Activated naive CD8-positive, alpha-beta T cell treated with anti-CD3 and anti-CD28 coated beads, Interleukin-2, amount 10 ng/mL, durations not matched to agents 7 days and 5 days (primary cell): ENCODE results near the gene KIF13A. TPM values are rescaled to one million over a fixed set of nuclear protein-coding genes. Genes with fewer than 3 reads are reported as not detected.
"Not testable (repeated sequence)": the region's sequence is repeated elsewhere in the genome, so short reads cannot be mapped to it uniquely, and the experiment has no call there.

ENCODE experiments used
- ATAC-seq: fragments of 150-1000 bp; cut with Tn5 transposase; one replicate; pipeline ENCODE4 v1.10.0; 2021; ENCODE audit warnings: low read depth, moderate library complexity
- POLR2A ChIA-PET: fragments of 350-600 bp; sonication (Branson Sonifier 250); formaldehyde crosslinking; loops from one replicate; lab custom pipeline; 2021; ENCODE audit warnings: antibody characterized with exemption; lab: Charles Lee
- DNase-seq: peaks from one replicate; pipeline ENCODE4 v3.0.0; 2021
- H3K27ac Mint-ChIP-seq: one replicate; pipeline ENCODE4 v1.8.0; 2022; ENCODE audit warnings: mild to moderate bottlenecking, mixed read lengths
- H3K27me3 Mint-ChIP-seq: one replicate; pipeline ENCODE4 v1.8.0; 2022; ENCODE audit warnings: mild to moderate bottlenecking, moderate library complexity, mixed read lengths
- H3K36me3 Mint-ChIP-seq: one replicate; pipeline ENCODE4 v1.8.0; 2021; ENCODE audit warnings: mild to moderate bottlenecking, mixed read lengths
- H3K4me1 Mint-ChIP-seq: one replicate; pipeline ENCODE4 v1.8.0; 2021; ENCODE audit warnings: mixed read lengths
- H3K4me3 Mint-ChIP-seq: one replicate; pipeline ENCODE4 v1.8.0; 2022; ENCODE audit warnings: mild to moderate bottlenecking, moderate library complexity, mixed read lengths
- H3K9me3 Mint-ChIP-seq: one replicate; pipeline ENCODE4 v1.8.0; 2021; ENCODE audit warnings: mixed read lengths
- total RNA-seq, 2 experiments: library from RNA; stranded (reverse); gene quantifications; one replicate each; pipeline ENCODE4 v1.2.3, GENCODE V29; 2021

KIF13A gene
- total RNA-seq, 2 experiments from 2014 or later = 0.30 to 0.54 TPM

GRCh38 chr6:17857188-17857587 lies 130.2 kb downstream of the KIF13A start:
- H3K27ac Mint-ChIP-seq, H3K4me1 Mint-ChIP-seq, H3K4me3 Mint-ChIP-seq, H3K27me3 Mint-ChIP-seq, ATAC-seq, H3K9me3 Mint-ChIP-seq, H3K36me3 Mint-ChIP-seq, POLR2A ChIA-PET, DNase-seq: not testable (repeated sequence)

- Mint-ChIP-seq H3K27ac (no peak overlapping the region), H3K4me1 (no peaks in the 10 kb centered on the region), H3K36me3 (no peaks in the 10 kb centered on the region), H3K27me3 (peaks cover 2% of the 10 kb centered on the region), H3K4me3 (no peak overlapping the region), H3K9me3 (no peaks in the 10 kb centered on the region)
- DNase-seq (no peak), ATAC-seq (no peak)
- POLR2A ChIA-PET = no interaction called here
Observed at GRCh38 chr6:17856306-17856705, 131.1 kb downstream of the KIF13A start.

DNA sequence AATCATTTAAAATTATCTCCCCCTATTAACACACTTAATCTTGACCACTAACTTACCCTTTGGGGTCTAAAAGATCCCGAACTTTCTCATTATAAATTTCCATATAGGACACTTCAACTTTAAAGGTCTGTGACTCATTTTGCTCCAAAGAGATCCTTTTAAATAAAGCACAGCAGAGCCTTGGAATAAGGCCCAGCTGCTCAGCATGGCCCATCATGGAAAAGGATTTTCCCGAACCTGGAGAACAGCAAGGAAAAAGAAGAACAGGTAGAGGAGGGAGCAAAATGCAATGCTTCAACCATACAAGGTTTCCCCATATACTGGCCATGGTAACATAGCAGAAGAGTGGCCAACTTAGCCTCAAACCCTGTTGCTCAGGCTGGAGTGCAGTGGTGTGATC lies 132.1 kb downstream of the KIF13A start:
- H3K4me3 Mint-ChIP-seq = no peak overlapping the region
- no peaks in the 10 kb centered on the region for H3K4me1 Mint-ChIP-seq
- POLR2A ChIA-PET = no interaction called here
- H3K9me3 Mint-ChIP-seq = no peaks in the 10 kb centered on the region
- ATAC-seq (no peak), DNase-seq (no peak)
- H3K27ac Mint-ChIP-seq = no peak overlapping the region
- no peaks in the 10 kb centered on the region for H3K36me3 Mint-ChIP-seq
- H3K27me3 Mint-ChIP-seq = peaks cover 5% of the 10 kb centered on the region

- Mint-ChIP-seq H3K4me3 (no peak overlapping the region), H3K36me3 (no peaks in the 10 kb centered on the region), H3K27ac (no peak overlapping the region), H3K4me1 (no peaks in the 10 kb centered on the region), H3K9me3 (no peaks in the 10 kb centered on the region), H3K27me3 (peaks cover 5% of the 10 kb centered on the region)
- no peak for ATAC-seq
- POLR2A ChIA-PET = no interaction called here
- DNase-seq = no peak
Observed at GRCh38 chr6:17853533-17853932, 133.9 kb downstream of the KIF13A start.

DNA sequence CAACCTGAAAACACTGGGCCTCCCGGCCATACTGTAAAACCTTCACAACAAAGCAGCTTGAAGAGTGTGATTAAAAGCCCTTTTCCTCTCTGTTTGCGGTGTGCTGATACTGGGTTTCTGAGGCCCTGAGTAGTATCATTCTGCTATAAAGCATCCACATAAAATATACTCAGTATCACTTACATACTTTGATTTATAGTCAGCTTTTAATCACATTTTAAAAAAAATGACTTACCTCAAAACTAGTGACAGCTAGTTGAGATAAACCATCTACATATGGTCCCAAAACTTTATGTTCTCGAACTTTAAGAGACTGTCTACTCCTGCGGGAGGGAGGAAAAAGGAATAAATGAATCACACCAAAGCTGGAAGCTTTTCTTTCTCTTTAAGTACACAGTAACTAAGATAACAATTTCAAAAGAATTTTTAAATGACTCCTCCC lies 135.7 kb downstream of the KIF13A start:
- H3K4me3 Mint-ChIP-seq = no peak overlapping the region
- no peak for DNase-seq
- peaks cover 5% of the 10 kb centered on the region for H3K27me3 Mint-ChIP-seq
- H3K9me3 Mint-ChIP-seq = no peaks in the 10 kb centered on the region
- no peak overlapping the region for H3K27ac Mint-ChIP-seq
- no peak for ATAC-seq
- no peaks in the 10 kb centered on the region for H3K36me3 Mint-ChIP-seq
- POLR2A ChIA-PET = no interaction called here
- no peaks in the 10 kb centered on the region for H3K4me1 Mint-ChIP-seq

DNA sequence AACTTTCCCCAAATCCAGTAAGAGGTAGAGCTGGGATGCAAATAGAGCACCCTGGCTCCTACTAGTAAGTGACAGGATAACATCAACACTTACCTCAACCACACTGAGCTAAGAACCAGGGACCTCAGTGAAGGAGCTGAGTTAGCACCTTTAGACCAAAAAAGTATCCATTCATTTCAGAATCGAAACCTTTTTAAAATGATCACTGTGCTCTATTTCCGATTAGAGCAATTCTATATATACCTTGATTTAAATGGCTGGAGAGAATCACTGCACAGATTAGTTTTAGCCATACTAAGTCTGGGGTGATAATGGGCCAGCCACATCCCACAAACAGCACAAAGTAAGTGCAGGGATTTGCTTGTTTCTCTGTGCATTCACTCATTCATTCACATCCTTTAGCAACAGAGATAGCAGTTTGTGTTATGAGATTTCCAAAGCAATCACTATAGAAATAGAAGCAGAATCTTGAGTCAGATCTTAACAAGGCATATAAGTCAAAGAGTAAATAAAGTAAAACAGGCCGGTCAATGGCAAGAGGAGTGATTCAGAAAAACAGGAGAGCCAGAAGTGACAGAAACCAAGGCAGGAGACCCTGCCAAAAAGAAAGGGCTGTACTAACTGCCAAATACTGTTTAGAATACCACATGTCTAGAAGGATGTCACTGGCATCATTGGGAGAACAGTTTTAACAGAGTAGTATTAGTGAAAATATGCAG lies 136.3 kb downstream of the KIF13A start:
- H3K9me3 Mint-ChIP-seq = no peaks in the 10 kb centered on the region
- no peak overlapping the region for H3K27ac Mint-ChIP-seq
- H3K27me3 Mint-ChIP-seq = peaks cover 4% of the 10 kb centered on the region
- POLR2A ChIA-PET = no interaction called here
- ATAC-seq (no peak), DNase-seq (no peak)
- H3K4me1 Mint-ChIP-seq = no peaks in the 10 kb centered on the region
- H3K36me3 Mint-ChIP-seq = no peaks in the 10 kb centered on the region
- no peak overlapping the region for H3K4me3 Mint-ChIP-seq

- Mint-ChIP-seq H3K4me1 (no peaks in the 10 kb centered on the region), H3K36me3 (no peaks in the 10 kb centered on the region), H3K9me3 (no peaks in the 10 kb centered on the region), H3K4me3 (no peak overlapping the region), H3K27ac (no peak overlapping the region), H3K27me3 (peaks cover 4% of the 10 kb centered on the region)
- ATAC-seq (no peak), DNase-seq (no peak)
- POLR2A ChIA-PET = no interaction called here
Observed at GRCh38 chr6:17850281-17850680, 137.2 kb downstream of the KIF13A start.

DNA sequence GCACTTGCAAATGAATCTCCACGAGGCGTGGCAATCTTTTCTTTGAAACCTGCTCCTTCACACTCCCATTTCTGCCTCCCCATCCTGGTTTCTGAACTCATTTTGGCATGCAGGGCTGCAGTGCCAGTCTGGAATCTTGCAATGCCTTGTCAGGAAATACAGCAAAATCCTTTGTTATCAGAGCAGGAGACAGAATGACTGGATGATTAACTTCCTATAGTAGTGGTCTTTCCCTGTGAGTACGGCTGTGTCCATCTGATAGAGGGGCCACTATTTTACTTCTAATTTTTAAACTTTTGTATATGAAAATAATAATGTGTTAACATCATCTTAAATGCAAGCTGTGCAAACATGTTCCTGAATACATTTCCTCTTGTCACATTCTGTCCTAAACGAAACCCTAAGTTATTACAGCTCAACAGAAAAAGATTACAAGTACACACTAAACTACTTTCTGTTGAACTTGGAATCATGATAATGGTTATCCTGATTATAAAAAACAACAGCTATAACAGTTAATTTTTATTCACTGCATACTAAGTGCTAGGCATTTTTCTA lies 140.2 kb downstream of the KIF13A start:
- H3K27ac Mint-ChIP-seq = no peak overlapping the region

DNA sequence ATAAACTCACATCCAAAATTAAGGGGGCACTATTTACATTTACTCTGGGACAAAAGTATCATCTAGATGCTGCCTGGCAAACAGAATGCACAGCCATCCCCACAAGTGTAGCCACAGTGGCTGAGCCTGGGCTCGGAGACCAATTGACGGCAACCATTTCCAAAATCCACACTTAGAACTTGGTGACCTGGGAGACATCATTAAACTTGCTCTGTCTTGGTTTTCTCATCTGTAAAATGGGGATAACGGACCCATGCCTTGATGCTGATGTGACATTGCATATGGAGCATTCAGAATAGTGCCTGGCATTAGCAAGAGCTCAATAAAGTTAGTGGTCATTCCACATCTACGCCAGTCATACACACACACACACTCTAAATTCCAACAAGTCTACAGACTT lies 140.7 kb downstream of the KIF13A start:
- Mint-ChIP-seq H3K27ac (no peak overlapping the region), H3K4me1 (no peaks in the 10 kb centered on the region), H3K4me3 (no peak overlapping the region), H3K9me3 (no peaks in the 10 kb centered on the region), H3K36me3 (no peaks in the 10 kb centered on the region), H3K27me3 (peaks cover 16% of the 10 kb centered on the region)
- DNase-seq = no peak
- no peak for ATAC-seq
- POLR2A ChIA-PET = no interaction called here

More for the DNA sequence above, 140.2 kb downstream of the KIF13A start:
- POLR2A ChIA-PET = no interaction called here
- Mint-ChIP-seq H3K4me3 (no peak overlapping the region), H3K9me3 (no peaks in the 10 kb centered on the region), H3K27me3 (peaks cover 13% of the 10 kb centered on the region), H3K4me1 (no peaks in the 10 kb centered on the region), H3K36me3 (no peaks in the 10 kb centered on the region)
- ATAC-seq (no peak), DNase-seq (no peak)

DNA sequence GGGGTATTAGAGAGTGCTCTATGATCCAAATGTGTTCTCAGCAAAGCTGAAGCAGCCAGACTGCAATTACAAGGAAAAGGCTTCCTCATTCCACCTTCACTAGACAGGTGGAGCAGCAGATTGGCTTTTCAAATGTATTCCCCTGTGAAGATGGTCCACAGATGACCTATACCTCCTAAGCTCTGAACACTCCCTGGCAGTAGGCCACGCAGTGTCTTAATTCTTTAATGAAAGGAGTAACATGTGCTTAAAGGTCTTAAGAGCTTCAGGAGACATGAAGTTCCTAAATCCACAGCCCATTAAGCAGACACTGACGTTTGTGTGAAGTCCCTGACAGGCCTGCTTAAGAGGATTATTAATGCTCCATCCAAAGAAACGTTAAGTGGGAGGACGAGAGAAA lies 141.8 kb downstream of the KIF13A start:
- peaks cover 16% of the 10 kb centered on the region for H3K27me3 Mint-ChIP-seq
- ATAC-seq (no peak), DNase-seq (no peak)
- POLR2A ChIA-PET = no interaction called here
- no peaks in the 10 kb centered on the region for H3K36me3 Mint-ChIP-seq
- no peaks in the 10 kb centered on the region for H3K9me3 Mint-ChIP-seq
- H3K4me1 Mint-ChIP-seq = no peaks in the 10 kb centered on the region
- H3K27ac Mint-ChIP-seq = no peak overlapping the region
- no peak overlapping the region for H3K4me3 Mint-ChIP-seq

DNA sequence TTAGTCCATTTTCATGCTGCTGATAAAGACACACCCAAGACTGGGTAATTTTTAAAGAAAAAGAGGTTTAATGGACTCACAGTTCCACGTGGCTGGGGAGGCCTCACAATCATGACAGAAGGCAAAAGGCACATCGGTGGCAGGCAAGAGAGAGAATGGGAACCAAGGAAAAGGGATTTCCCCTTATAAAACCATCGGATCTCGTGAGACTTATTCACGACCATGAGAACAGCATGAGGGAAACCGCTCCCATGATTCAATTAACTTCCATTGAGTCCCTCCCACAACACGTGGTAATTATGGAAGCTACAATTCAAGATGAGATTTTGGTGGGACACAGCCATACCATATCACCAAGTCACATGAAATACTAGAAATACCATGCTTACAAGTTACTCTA lies 142.5 kb downstream of the KIF13A start:
- POLR2A ChIA-PET, DNase-seq, H3K4me1 Mint-ChIP-seq, ATAC-seq, H3K36me3 Mint-ChIP-seq, H3K27ac Mint-ChIP-seq, H3K9me3 Mint-ChIP-seq, H3K4me3 Mint-ChIP-seq: not testable (repeated sequence)
- peaks cover 18% of the 10 kb centered on the region for H3K27me3 Mint-ChIP-seq

GRCh38 chr6:17842934-17843821 lies 144.3 kb downstream of the KIF13A start:
- peaks cover 24% of the 10 kb centered on the region for H3K27me3 Mint-ChIP-seq
- ATAC-seq (no peak), DNase-seq (no peak)
- no peaks in the 10 kb centered on the region for H3K9me3 Mint-ChIP-seq
- H3K36me3 Mint-ChIP-seq = no peaks in the 10 kb centered on the region
- H3K4me1 Mint-ChIP-seq = no peaks in the 10 kb centered on the region
- no peak overlapping the region for H3K4me3 Mint-ChIP-seq
- no peak overlapping the region for H3K27ac Mint-ChIP-seq
- POLR2A ChIA-PET = no interaction called here

GRCh38 chr6:17842014-17842776 lies 145.2 kb downstream of the KIF13A start:
- H3K4me3 Mint-ChIP-seq = no peak overlapping the region
- no peak overlapping the region for H3K27ac Mint-ChIP-seq
- no peaks in the 10 kb centered on the region for H3K36me3 Mint-ChIP-seq

More at GRCh38 chr6:17842014-17842776, 145.2 kb downstream of the KIF13A start:
- DNase-seq = no peak
- no peaks in the 10 kb centered on the region for H3K9me3 Mint-ChIP-seq
- POLR2A ChIA-PET = no interaction called here
- ATAC-seq = no peak
- no peaks in the 10 kb centered on the region for H3K4me1 Mint-ChIP-seq
- peaks cover 24% of the 10 kb centered on the region for H3K27me3 Mint-ChIP-seq
